Glomerular visceral epithelial cell (primary cell): ENCODE data around the gene IGF2R.
"Not testable (repeated sequence)": the region's sequence is repeated elsewhere in the genome, so short reads cannot be mapped to it uniquely, and the experiment has no call there.

Experiments
- DNase-seq: peaks from one replicate; pipeline ENCODE4 v3.0.0-alpha.2; 2016; ENCODE audit errors: extremely low spot score

The IGF2R gene

DNA sequence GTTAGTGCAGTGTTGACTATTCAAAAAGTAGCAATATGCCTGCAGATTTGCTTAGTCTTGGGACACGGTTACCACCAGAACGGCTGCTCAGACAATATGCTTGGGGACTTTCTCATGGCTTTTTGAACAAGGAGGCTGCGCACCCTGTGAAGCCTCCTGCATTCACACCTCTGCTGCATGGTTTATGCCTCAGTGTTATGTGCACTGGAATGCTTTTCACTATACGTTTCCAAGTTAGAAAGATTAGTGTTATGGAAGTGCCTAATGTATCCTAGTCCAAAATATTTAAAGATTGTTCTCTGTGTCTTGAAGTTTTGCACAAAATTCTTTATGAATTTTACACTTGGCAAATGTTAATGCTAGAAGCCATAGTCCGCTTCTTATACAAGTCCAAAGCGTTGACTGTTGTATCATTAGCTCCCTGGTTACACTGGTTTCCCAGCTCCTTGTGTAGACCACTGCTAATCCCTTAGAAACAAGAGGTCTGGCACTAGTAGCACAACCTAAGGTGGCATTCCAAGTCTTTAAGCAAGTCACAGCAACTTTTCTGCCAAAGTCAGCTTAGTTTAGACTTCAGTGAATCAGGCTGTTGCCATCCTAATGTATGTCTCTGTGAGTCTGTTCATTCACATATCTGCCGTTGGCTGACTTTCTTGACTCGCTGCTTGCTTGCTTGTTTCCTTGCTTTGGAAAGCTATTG is 126.4 kb downstream of the IGF2R start:
- no peak for DNase-seq

DNA sequence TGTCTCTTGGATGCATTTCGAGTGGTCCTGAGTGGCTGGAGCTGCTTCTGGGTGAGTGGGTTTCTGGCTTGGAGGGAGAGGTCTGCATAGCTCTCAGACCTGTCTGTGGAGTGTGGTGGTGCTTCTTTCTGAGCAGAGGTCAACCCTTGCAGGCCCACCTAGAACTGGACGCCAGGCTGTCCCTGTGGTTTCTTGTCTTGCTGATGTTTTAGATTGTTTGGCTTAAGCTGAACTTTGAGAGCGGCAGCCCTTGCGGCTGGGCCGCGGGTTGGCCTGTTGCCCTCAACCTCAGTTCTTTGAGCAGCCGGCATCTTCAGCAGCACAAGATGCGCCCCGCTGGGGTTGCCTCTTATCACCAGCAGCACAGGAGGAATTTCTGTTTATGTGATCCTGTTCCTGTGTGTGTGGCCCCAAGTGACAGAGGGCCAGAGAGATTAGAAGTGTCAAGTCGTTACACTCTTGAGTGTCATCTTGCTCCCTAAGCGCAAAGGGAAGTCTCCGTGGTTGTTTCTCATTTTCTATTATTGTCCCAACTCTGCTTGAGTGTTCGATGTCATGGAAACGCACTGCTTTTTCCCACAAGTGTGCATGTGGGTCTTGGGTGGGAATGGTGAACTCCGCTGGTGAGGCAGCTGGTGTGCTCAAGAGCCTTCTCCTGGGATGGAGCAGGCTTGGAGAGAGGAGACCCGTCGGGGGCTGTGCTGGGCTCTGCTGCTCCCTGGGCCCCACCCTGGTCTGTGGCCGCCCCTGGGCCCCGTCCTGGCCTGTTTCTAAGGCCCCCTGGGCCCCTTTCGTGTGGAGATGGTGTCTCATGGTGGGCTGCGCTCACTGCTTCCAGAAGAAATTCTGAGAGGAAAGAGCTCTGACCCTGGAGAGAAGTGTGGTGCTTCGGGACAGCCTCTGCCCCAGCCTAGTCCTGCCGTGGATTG is 132.7 kb downstream of the IGF2R start:
- DNase-seq, result no peak

DNA sequence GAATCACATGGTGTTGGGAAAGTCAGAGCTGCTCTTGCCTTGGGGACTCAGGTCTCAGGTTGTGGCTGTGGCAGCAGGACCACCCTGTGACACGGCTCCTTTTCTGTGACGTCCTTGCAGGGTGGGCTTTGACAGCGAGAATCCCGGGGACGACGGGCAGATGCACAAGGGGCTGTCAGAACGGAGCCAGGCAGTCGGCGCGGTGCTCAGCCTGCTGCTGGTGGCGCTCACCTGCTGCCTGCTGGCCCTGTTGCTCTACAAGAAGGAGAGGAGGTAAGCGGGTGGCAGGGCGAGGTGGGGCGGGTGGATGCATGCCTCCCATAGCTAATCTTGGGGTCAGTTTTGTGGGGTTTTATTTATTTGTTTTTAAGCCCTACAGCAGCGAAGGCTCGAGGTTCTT is 133.5 kb downstream of the IGF2R start:
- no peak for DNase-seq

DNA sequence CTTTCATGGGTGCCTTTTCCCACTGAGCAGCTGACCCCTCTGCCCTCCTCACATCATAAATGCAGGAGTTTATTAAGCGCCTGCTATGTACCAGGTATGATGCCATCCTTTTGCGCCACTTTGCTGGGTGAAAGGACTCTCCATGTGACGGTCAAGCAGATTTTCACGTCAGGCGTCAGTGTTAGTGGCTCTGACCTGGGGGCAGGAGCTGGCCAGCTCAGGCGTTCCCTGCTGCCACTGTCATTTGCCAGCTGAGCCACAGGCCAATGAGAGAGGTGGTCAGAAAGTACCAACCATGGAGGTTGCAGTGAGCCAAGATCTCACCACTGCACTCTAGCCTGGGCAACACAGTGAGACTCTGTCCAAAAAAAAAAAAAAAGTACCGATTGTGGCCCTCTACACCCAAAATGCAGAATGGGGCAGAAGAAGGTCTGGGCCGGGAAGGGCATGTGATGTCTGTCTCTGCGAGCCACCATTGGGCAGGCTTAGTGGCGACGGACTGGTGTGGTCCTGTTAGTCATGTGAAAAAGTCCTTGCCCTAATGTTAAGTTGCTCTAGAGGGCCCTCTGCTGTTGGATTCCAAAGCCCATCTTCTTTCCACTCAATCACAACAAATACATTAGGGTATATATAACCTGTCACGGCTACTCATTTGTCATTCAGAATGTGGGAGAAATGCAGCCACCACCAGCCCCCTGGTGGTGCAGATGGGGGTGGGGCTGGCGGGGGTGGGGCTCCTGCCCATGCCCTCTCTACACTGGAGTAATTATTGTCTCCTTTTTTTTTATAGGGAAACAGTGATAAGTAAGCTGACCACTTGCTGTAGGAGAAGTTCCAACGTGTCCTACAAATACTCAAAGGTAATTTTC is 134.3 kb downstream of the IGF2R start:
- DNase-seq, result no peak

DNA sequence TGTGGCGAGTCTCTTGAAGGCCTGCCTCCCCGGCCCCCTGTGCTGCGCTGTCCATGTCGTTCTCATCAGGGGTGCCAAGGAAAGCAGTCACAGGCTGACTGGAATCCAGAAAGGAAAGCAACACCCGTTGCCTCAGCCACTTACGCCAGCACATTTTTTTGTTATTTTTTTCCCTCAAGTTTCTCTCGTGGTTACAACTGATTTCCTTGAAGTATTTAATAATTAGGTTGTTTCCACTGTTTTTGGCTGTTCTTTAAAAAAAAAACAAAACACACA is 134.9 kb downstream of the IGF2R start:
- no peak for DNase-seq

DNA sequence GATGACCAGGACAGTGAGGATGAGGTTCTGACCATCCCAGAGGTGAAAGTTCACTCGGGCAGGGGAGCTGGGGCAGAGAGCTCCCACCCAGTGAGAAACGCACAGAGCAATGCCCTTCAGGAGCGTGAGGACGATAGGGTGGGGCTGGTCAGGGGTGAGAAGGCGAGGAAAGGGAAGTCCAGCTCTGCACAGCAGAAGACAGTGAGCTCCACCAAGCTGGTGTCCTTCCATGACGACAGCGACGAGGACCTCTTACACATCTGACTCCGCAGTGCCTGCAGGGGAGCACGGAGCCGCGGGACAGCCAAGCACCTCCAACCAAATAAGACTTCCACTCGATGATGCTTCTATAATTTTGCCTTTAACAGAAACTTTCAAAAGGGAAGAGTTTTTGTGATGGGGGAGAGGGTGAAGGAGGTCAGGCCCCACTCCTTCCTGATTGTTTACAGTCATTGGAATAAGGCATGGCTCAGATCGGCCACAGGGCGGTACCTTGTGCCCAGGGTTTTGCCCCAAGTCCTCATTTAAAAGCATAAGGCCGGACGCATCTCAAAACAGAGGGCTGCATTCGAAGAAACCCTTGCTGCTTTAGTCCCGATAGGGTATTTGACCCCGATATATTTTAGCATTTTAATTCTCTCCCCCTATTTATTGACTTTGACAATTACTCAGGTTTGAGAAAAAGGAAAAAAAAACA is 136.1 kb downstream of the IGF2R start:
- DNase-seq, result no peak

DNA sequence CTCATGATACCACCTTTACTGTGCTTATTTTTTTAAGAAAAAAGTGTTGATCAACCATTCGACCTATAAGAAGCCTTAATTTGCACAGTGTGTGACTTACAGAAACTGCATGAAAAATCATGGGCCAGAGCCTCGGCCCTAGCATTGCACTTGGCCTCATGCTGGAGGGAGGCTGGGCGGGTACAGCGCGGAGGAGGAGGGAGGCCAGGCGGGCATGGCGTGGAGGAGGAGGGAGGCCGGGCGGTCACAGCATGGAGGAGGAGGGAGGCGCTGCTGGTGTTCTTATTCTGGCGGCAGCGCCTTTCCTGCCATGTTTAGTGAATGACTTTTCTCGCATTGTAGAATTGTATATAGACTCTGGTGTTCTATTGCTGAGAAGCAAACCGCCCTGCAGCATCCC is 137.1 kb downstream of the IGF2R start:
- DNase-seq, result no peak

DNA sequence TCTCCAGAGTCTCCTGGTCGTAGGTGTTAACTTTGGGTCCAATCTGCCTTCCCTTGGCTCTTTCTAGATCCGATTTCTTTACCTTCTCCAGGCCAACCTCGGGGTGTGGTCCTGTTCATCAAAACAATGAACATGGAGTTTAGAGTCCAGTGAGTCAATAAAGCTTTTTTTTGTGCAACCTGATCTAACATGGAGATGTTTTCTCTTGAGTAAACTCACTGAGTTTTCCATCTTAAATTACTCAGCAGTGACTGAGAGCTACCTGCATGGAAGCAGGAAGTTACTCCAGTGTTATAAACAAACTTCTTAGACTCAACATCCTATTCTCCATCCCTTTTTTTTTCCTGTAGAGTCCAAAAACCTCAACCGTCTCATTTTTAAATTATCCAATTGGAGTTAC is 137.8 kb downstream of the IGF2R start:
- DNase-seq, result no peak

DNA sequence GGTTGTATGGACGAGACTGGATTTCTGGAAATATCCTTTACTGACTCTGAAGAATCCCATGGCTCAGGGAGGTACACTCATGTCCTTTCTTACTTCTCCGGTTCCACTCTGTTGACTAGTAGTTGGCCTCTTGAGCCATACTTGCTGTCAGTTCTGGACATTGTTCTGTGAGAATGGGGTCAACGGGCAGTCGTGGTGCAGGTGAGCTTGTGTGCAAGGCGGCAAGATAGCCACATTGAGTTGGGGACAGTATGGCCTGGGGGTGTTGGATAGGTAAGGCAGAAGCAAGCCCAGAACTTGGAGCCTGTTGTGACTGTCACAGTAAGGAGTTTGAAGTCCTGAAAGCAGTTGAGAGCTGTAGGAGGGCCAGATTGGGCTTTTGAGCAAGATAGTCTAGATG is 139.2 kb downstream of the IGF2R start:
- no peak for DNase-seq

DNA sequence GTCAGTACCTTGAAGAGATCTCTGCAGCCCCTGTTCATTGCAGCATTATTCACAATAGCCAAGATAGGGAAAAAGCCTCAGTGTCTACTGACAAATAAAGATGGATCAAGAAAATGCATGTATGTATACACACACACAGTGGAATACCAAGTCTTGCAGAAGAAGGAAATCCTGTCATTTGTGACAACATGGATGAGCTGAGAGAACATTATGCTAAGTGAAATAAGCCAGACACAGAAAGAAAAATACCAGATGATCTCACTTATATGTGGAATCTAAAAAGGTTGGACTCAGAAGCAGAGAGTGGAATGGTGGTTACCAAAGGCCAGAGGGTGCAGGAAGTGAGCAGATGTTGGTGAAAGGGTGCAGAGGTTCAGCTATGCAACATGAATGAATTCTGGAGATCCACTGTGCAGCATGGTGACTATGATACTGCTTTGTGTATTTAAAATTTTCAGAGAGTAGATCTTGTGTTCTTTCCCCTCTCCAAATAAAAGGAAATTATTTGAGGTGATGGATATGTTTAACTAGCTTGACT is 141.8 kb downstream of the IGF2R start:
- no peak for DNase-seq

DNA sequence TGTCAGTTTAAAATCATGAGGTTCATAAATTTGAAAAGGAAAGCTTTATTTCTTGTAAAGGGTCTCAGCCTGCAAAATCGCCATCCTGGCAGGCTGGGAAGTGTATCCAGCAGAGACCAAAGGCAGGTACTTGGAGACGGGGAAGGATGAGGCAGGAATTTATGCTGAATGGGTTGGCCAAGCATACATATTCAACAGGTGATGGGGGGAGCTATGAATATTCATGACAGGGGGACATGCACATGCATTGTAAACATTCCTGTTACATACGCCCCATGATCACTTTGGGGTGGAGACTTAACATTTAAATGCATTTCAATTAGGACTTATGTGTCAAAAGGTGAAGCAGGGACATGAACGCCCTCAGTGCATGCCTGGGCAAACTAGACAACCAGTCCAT is 142.9 kb downstream of the IGF2R start:
- no peak for DNase-seq

DNA sequence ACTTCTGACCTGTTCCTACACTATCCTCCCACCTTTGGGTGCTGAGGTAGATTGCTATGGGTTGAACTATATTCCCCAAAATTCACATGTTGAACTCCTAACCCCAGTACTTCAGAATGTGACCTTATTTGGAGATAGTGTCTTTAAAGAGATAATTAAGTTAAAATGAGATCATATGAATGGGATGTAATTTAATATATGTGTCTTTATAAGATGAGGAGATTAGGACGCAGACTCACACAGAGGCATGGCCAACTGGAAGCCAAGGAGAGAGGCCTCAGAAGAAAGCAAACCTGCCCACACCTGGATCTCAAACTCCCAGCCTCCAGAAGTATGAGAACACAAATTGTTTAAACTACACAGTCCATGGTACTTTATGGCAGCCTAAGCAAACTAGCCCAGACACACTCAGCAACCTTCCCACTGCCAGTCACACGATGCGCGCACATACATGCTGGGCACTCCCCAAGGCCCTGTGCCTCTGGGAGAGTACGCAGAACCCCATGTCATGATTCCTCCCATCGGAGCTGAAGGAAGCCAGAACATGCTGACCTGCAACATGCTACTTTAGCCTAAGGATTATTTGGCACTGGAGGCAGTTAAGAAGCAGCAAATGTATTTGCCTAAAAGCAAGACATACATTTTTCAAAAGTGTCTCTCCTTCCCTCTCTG is 143.9 kb downstream of the IGF2R start:
- no peak for DNase-seq

DNA sequence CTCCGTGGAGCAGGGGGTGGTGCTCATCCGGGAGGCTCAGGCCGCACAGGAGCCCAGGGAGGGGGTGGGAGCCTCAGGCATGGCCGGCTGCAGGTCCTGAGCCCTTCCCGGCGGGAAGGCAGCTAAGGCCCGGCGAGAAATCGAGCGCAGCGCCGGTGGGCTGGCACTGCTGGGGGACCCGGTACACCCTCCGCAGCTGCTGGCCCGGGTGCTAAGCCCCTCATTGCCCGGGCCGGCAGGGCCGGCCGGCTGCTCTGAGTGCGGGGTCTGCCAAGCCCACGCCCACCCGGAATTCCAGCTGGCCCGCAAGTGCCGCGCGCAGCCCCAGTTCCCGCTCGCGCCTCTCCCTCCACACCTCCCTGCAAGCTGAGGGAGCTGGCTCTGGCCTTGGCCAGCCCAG is 145.7 kb downstream of the IGF2R start:
- not testable (repeated sequence) for DNase-seq

DNA sequence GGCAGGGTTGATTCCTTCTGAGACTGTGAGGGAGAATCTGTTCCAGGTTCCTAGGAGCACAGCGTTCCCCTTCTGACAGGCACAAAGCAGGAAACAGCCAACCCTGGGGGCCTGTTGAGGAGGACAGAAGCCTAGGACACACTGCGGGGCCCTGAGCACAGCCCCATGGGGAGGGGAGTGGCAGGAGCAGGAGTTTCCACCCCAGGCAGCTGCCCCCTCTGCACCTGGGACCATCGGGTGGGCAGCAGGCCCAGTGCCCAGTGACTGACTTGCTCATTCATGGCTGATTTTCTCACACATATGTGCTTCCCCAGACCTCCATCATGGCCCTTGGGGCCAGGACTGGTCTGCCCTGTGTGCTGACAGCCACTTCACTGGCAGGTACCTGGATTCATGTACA is 146.5 kb downstream of the IGF2R start:
- DNase-seq, result no peak

DNA sequence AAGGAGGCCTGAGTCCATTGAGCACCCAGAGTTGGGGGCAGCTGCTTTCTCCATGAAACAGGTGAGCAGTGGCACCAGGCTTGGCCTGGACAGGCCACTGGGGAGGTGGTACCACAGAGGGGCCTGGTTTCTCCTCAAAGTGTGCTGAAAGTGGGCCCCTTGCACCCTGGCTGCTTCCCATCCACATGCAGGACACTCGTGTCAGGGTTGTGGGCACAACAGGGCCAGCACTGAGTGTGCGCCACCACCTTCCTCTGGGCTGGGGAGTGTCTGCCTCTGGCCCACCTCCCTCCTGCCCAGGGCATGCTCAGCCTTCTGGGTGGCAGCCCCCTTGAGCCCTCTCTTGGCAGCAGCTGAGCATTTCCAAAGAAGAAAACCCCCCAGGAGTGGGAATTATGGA is 147.5 kb downstream of the IGF2R start:
- no peak for DNase-seq

DNA sequence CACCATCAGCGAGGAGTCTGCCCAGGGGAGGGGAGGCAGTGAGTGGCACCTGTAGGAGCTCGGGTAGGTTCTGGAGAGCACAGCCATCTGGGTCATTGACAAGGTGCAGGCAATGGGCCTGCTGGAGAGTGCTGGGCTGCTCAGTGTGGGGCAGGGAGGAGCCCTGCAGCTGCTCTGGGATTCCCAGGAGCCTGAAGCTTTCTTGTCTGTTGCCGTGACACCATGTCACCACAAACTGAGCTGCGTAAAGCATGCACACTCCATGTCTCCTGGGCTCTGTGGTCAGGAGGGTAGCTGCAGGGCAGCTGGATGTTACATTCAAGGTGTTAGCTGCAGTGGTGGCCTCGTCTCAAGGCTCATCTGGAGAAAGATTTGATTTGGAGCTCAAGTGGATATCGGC is 148.3 kb downstream of the IGF2R start:
- no peak for DNase-seq

DNA sequence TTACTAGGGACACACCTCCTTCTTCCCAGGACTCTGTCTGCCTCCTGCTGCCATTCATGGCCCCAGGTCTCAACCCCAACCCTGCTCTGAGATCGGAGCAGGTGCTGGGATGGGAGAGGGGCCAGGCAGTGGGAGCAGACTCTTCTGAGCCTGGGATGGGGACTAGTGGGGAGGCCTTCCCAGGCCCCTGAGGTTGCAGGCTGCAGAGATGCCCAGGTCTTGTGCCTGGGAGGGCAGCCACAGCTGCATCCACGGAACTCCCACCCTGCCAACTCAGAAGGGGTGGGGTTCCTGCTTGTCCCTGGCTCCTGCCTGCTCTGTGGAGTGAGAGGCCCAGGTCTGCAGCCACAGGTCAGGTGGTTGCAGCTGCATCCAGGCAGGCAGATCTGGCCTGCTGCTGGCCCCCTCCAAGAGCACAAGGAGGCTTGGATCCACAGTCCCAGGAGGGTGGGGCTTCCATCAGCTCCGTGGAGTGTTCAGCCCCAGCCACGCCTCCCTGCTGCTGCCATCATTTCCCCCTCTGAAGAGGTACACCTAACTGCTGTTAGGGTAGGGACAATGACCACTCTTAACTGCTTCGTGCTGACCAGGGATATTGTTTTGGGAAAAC is 149.8 kb downstream of the IGF2R start:
- no peak for DNase-seq

DNA sequence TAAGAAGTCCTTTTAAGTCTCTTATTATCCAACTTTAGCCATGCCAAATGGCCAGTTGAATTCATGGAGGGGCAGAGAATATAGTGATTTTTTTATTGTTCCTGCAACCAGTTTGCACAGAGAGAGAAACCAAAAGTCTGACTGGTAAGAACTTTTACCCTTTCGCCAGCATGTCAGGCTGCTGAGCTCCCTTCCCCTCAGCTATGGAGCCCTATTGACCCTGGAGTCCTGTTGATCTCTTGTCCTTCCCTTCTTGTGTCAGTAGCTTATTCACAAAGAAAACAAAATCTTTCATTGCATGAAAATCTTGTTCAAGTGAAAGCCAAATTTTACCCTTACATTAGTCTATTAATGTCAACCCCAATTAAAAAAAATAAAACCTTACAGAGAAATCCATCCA is 151.2 kb downstream of the IGF2R start:
- no peak for DNase-seq

DNA sequence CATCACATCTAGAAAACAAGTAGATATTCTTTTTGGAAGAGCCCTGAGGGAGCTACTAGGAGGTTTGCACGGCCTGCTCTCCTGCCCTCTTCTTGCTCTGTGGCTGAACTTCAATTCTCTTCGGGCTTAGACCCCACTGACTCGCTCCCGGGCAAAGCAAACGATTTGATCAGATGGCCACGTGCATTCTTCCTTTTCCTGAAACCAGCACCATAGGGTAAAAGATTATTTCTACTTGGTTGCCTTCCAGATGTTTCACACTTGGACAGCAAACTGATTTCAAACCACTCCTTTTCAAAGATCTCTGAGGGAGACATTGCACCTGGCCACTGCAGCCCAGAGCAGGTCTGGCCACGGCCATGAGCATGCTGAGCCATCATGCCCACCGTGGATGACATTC is 152.7 kb downstream of the IGF2R start, which contains the start of gene SLC22A1:
Gene SLC22A1 (plus strand): TSS at position 258 of the 400 bp plus-strand sequence. CDS start 121 bp downstream, at position 379.
- no peak for DNase-seq

DNA sequence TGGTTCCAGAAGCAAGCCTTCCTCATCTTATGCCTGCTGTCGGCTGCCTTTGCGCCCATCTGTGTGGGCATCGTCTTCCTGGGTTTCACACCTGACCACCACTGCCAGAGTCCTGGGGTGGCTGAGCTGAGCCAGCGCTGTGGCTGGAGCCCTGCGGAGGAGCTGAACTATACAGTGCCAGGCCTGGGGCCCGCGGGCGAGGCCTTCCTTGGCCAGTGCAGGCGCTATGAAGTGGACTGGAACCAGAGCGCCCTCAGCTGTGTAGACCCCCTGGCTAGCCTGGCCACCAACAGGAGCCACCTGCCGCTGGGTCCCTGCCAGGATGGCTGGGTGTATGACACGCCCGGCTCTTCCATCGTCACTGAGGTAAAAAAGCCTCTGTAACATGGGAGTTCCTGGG is 153.1 kb downstream of the IGF2R start:
- no peak for DNase-seq

DNA sequence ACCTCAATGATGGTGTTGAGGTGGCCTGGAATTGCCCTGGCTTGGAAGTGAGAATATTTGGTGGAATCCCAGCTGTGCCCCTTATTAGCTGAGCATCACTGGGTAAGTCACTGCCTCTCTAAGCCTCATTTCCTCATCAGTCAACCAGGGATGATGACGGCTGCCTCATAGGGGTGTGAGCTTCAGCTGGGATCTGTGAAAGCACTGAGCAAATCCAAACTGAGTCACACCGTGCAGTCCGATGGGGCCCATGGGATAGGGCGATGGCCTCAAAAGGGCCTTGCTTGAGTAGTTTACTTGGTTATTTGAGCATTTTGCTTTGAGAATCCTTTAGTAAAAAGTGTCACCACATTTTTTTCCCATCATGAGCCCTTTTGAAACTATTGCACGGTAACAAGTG is 153.9 kb downstream of the IGF2R start:
- no peak for DNase-seq
